SHP77 (cell line): ENCODE results near the gene MRPS18A.
A peak's percentile ranks its signal among the peaks of the same experiment; 100 is the strongest.
"Not testable (repeated sequence)": the region's sequence is repeated elsewhere in the genome, so short reads cannot be mapped to it uniquely, and the experiment has no call there.

Source experiments
- DNase-seq, 2 experiments: peaks; one replicate each; lab custom pipeline; 2025; lab: John Stamatoyannopoulos, UW

The MRPS18A gene

GRCh38 chr6:43670623-43670986 is 17.0 kb downstream of the MRPS18A start:
- no peak for DNase-seq

DNA sequence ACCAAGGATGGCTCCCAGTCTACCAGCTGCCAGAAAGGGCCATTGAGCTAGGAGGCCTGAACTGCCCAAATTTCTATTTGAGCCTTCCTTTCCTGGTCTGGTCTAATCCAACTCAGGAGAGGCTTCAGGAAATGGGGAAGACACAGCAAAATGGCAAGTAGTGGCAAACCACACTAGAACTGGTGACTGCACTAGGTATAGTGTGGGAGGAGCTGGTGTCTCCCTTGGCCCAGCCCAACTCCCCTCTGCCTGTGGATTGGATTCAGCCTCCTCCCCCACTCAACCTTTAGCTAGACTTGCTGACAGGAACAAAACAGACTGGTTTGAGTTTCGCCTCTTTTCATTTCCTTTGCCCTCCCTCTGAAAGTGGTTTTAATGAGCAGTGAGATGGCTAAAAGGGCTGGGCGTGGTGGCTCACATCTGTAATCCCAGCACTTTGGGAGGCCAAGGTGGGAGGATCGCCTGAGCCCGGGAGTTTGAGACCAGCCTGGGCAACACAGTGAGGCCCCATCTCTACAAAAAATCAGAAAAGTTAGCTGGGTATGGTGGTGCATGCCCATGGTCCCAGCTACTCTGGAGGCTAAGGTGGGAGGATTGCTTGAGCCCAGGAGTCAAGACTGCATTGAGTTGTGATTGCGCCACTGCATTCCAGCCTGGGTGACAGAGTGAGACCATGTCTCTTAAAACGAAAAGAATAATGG is 17.5 kb downstream of the MRPS18A start:
- DNase-seq = no peak

DNA sequence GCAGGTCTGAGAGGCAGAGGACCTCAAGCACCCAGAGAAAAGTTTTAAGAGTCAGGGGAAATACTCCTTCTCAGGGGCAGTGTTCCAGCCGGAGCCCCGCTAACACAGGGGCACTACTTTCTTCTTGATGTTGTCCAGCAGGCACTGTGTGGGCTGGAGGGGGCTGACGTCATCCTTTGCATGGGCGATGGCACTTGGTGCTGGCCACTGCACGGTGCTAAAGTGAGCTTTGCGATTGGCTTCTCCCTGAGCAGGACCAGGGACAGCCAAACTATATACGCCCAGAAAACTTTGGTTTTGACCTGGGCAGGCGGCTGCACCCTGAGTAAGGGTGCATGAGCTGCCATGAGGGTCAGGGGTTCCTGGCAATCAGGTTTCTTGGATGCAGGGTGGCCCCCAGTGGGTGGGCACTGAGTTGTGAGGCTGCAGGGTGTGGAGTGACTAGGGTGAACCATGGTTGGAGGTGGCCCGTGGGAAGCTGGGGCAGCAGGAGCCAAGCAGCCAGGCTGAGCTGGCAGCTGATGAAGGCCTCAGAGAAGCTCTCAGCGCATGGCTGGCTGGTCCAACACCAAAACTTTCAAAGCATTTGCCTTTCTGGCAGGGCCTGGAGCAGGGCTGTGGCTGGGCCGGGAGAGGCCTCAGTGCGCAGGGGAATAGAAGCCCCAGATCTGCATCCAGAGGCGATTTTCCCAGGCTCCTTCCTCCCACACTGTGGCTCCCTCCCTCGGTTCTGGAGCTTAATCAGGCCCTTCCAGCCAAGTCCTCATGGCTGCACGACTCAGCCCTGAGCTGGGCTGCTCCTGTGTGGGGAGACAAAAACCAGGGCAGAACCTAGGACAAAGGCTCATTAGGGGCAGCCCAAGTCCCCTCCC is 18.3 kb downstream of the MRPS18A start:
- DNase-seq = peak; percentile 9 to 44

GRCh38 chr6:43668151-43669028 is 19.2 kb downstream of the MRPS18A start:
- peak; percentile 73 to 75 for DNase-seq

- peak; percentile 62 to 65 for DNase-seq
These were observed 20.1 kb downstream of the MRPS18A start for GRCh38 chr6:43667245-43668150.

DNA sequence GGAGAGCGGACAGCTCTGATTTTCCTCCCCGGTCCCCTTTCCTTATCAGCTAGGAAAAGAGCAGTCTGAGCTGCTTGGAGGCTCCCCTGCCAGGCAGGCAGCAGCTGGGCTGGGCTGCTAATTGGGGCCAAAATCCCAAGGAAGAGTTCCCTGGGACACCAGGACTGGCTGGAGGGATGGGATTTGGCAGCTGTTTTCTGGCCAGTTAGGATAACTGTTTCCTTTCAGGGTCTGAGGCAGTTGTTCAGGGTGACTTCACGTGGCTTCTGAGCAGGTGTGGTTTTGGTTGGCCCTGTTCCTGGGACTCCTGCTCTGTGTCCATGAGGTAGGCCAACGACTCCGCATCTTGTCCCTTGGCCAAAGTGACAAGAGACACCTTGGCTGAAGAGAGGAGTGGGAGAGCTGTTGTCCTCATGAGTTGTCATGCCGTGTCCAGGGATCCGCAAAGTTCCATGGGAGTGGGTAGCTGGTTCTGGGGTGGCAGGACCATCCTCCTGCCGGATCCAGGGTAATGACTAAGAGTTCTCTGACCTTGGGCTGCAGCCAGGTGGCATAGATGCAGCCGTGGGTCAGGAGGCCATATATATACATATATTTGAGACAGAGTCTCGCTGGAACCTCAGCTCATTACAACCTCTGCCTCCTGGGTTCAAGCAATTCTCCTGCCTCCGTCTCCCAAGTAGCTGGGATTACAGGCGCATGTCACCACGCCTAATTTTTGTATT is 21.2 kb downstream of the MRPS18A start:
- DNase-seq = no peak

GRCh38 chr6:43665376-43665775 is 22.2 kb downstream of the MRPS18A start:
- DNase-seq = no peak

DNA sequence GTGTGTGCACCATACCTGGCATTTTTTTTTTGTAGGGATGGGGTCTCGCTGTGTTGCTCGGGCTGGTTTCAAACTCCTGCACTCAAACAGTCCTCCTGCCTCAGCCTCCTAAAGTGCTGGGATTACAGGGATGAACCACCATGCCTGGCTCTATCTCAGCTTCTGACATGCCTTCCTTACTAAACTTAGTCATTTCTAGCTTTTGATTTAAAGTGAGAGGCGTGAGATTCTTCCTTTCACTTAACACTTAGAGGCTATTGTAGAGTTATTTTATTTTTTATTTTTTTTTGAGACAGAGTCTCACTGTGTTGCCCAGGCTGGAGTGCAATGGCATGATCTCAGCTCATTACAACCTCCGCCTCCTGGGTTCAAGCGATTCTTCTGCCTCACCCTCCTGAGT is 24.6 kb downstream of the MRPS18A start:
- not testable (repeated sequence) for DNase-seq

- DNase-seq = no peak
These were observed 29.4 kb downstream of the MRPS18A start for GRCh38 chr6:43658161-43658560.

DNA sequence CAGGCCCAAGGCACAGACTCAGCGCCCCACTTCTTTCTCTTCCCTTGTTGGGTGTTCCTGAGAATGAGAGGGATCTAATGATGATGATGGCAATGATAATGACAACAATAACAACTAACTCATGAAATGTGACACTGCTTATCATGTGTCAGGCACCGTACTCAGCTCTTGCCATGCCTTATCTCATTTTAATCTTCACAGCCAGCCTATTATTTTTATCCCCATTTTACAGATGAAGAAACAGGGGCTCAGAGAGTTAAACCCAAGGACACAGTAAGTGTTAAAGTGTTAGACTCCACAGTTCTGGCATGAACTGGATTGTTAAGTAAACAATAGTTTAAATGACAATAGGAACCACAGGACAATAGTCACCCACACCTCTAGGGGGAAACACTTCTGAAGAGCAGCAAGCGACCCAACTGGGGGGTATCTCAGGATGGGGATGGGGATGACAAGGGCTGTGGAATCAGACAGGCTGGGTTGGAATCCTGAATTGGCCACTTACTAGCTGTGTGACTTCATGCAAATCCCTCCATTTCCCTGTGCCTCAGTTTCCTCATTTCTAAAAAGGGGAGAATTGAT is 30.3 kb downstream of the MRPS18A start:
- DNase-seq = no peak

- not testable (repeated sequence) for DNase-seq
These were observed 34.8 kb downstream of the MRPS18A start for GRCh38 chr6:43652822-43653221.

- no peak for DNase-seq
These were observed 39.3 kb downstream of the MRPS18A start for GRCh38 chr6:43648248-43648647.

DNA sequence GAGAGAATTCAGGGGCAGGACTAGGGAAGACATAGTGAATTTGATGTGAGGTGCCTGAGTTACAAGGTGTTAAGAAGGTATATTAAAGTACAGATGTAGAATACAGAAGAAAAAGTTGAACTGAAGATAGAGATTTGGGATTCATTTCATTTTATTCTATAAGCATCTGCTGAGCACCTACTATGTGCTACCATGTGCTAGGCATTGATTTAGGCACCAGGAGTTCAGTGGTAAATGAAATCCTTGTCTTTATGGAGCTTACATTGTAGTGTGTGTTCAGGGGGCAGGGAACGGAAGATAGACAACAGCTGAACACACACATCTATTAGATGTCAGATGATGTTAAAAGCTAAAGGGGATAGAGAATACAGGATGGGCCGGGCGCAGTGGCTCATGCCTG is 40.0 kb downstream of the MRPS18A start:
- DNase-seq = no peak

DNA sequence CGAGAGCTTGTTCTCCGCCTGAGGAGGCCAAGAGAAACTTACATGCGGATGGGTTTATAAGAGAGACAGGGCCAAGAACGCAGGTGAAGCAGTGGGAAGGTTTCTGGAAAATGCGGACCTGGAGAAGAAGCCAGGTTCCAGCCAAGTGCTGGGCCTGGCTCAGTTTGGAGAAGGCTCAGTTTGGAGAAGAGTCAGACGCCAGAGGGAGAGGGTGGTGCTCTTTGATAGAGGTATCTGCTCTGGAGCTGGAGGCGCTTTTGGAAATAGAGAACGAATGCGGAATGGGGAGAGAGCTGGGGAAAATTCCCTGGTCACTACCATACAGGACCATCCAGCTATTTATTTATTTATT is 42.0 kb downstream of the MRPS18A start:
- DNase-seq = no peak

GRCh38 chr6:43644940-43645612 is 42.5 kb downstream of the MRPS18A start, which contains the start of gene RSPH9:
RSPH9 (plus strand) TSS chr6:43645036; CDS start chr6:43645099, 63 bp downstream.
- no peak for DNase-seq

GRCh38 chr6:43639984-43640800 is 47.4 kb downstream of the MRPS18A start:
- DNase-seq = no peak

GRCh38 chr6:43636308-43636659 is 51.3 kb downstream of the MRPS18A start:
- DNase-seq = no peak

DNA sequence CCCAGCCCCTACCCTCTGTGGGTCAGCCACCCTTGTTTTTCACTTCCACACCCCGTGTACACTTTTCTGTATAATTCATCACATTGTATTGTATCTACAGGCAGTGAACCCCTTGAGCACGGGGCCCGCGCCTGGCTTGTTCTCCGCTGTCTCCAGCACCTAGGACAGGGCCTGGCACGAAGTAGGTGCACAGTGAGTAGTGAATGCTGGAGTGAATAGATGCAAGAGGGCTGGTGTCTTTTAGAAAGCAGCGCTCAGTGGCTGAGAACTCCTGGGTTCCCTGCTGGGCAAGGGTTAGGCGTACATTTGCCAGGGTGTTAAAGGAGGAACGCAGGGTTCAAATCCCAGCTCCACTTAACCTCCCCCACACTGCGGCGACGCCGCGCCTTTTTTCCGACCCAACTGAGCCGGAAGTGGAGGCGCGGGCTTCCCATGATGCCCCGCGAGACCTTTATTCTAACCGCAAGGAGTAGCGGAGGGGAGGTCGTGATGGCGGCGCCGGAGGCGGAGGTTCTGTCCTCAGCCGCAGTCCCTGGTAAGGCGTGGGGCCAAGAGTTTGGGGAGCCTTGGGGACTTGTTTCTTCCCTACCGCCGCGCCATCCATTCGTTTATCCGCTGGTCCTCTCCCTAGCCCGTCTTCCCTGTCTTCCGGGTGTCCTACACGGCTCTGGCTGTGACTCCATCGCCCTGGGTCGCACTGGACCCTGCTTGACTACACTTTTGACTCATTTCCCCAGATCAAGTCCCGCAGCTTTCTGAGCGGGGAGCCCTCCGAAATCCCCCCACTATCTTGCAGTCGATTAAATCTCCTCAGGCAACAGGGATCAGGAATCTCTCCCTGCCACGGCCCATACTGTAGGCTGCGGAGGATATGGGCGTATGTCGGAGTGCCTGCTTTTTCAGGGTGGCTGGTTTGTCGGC is 51.9 kb downstream of the MRPS18A start, which contains the start of gene MAD2L1BP:
MAD2L1BP (plus strand) TSS at position 454 of the 921 bp plus-strand sequence; CDS start at position 490, 36 bp downstream.
- DNase-seq = peak; percentile 82 to 85
